HepG2 (cell line): ENCODE data around the gene SRPRB. TPM values are rescaled to one million over a fixed set of nuclear protein-coding genes. Genes with fewer than 3 reads are reported as not detected.

Experiments used
- ATAC-seq: fragments of 200-7000 bp; cut with Tn5 transposase; 3 replicates; pipeline ENCODE4 v1.9.1; 2020; ENCODE audit warnings: mild to moderate bottlenecking, moderate library complexity
- BruUV-seq: library from RNA; stranded (reverse); fragments of 400-500 nt; replicated peaks from 2 replicates; lab custom pipeline; 2021; lab: Mats Ljungman, UMichigan
- CTCF ChIA-PET: fragments of 300-600 bp; formaldehyde crosslinking; extraction: SDS; loops from one replicate; lab custom pipeline; 2021; ENCODE audit warnings: low total read pairs, inconsistent platforms, low intra/inter-chr PET ratio; lab: Yijun Ruan, JAX
- POLR2A ChIA-PET: fragments of 350-600 bp; sonication (Branson Sonifier 250); formaldehyde crosslinking; loops from one replicate; lab custom pipeline; 2020; ENCODE audit warnings: antibody characterized with exemption, inconsistent platforms; lab: Yijun Ruan, JAX
- DNase-seq: peaks from one replicate; pipeline ENCODE4 v3.0.0-alpha.2; 2015; ENCODE audit warnings: low spot score
- FAIRE-seq: peaks from 3 replicates; lab custom pipeline; 2011; peaks lifted over from hg19 to GRCh38; lab: Jason Lieb, UNC
- H2AFZ ChIP-seq: one replicate; pipeline ENCODE4 v1.6.1; 2011; ENCODE audit warnings: low read length, inconsistent platforms
- H3K27ac ChIP-seq: fragments of 300-600 bp; 3 replicates; pipeline ENCODE4 v1.8.0; 2011; ENCODE audit warnings: mixed run types, mild to moderate bottlenecking, mixed read lengths, low read length, inconsistent platforms; ENCODE audit not compliant: insufficient read depth; ENCODE audit errors: extremely low read length
- H3K27me3 ChIP-seq, 2 experiments: fragments of 200-600 bp in 1 of 2; 2 replicates in 1 of 2; 3 replicates in 1 of 2; pipeline versions ENCODE4 v1.6.0 to v1.8.0; 2011; ENCODE audit warnings: low read length in 2 of 2, mild to moderate bottlenecking in 2 of 2, moderate library complexity in 2 of 2, inconsistent platforms in 1 of 2; ENCODE audit not compliant: insufficient read depth in 2 of 2, control insufficient read depth in 1 of 2
- H3K36me3 ChIP-seq, 2 experiments: fragments of 200-600 bp in 1 of 2; replicated peaks in 1 of 2; 2 replicates in 1 of 2; 3 replicates in 1 of 2; pipeline versions ENCODE4 v1.5.1 to v1.8.0; 2011; ENCODE audit warnings: low read length in 2 of 2, inconsistent platforms in 1 of 2; ENCODE audit not compliant: insufficient read depth in 2 of 2, control insufficient read depth in 1 of 2
- H3K4me1 ChIP-seq: 2 replicates; pipeline ENCODE4 v1.5.1; 2012; ENCODE audit warnings: low read length, inconsistent platforms; ENCODE audit not compliant: insufficient read depth
- H3K4me2 ChIP-seq: 2 replicates; pipeline ENCODE4 v1.6.0; 2011; ENCODE audit warnings: low read depth, low read length, inconsistent platforms
- H3K4me3 ChIP-seq, 3 experiments: fragments of 200-600 bp in 1 of 3; sonication (generic), shearing (Covaris generic) in 1 of 3; replicated peaks in 1 of 3; 2 replicates each; pipeline ENCODE4 v1.5.1; 2011 to 2016; ENCODE audit warnings: low read length in 3 of 3, inconsistent platforms in 2 of 3, low read depth in 2 of 3, mild to moderate bottlenecking in 2 of 3, control low read depth in 1 of 3, mixed read lengths in 1 of 3; ENCODE audit not compliant: insufficient read depth in 1 of 3
- H3K79me2 ChIP-seq: one replicate; pipeline ENCODE4 v1.6.1; 2011; ENCODE audit warnings: low read length, inconsistent platforms; ENCODE audit not compliant: insufficient read depth
- H3K9ac ChIP-seq: 2 replicates; pipeline ENCODE4 v1.6.0; 2011; ENCODE audit warnings: mild to moderate bottlenecking, low read depth, low read length, inconsistent platforms; ENCODE audit not compliant: insufficient read depth
- H3K9me3 ChIP-seq: 2 replicates; pipeline ENCODE4 v1.5.1; 2012; ENCODE audit warnings: mild to moderate bottlenecking, low read length
- H4K20me1 ChIP-seq: 2 replicates; pipeline ENCODE4 v1.6.0; 2011; ENCODE audit warnings: inconsistent platforms, mild to moderate bottlenecking, low read length, moderate library complexity; ENCODE audit not compliant: insufficient read depth
- IRF9 ChIP-seq: sonication (generic); formaldehyde crosslinking; IDR thresholded peaks from 2 replicates; pipeline ENCODE4 v1.8.0; 2022; ENCODE audit warnings: missing genetic modification reagents, mild to moderate bottlenecking, borderline replicate concordance
- SALL2 ChIP-seq: sonication (generic); formaldehyde crosslinking; IDR thresholded peaks from 2 replicates; pipeline ENCODE4 v1.8.1; 2023; ENCODE audit warnings: mild to moderate bottlenecking, missing genetic modification reagents, inconsistent platforms
- ZNF709 ChIP-seq: sonication (generic); formaldehyde crosslinking; IDR thresholded peaks from 2 replicates; pipeline ENCODE4 v1.5.0; 2020; ENCODE audit warnings: mild to moderate bottlenecking, missing genetic modification reagents
- WGBS: methylation state at CpG from one replicate; pipeline ENCODE4 v1.1.6; 2017; ENCODE audit warnings: low lambda C conversion rate; 5-methylcytosine and 5-hydroxymethylcytosine counted together
- in situ Hi-C: cut with HindIII; loops from 2 replicates; pipeline ENCODE4 v1.10.0; 2017; ENCODE audit warnings: low pct_unique_long_range_greater_than_20kb; ENCODE audit not compliant: extremely low pct_ligation_motif_present
- intact Hi-C: fragments of 100-400 bp; cut with micrococcal nuclease; formaldehyde crosslinking; loops from one replicate; pipeline ENCODE4 v1.10.0; 2022; ENCODE audit not compliant: unreplicated experiment
- polyA plus RNA-seq, 8 experiments: library from polyadenylated mRNA; depleted of rRNA in 3 of 8; stranded (reverse) in 7 of 8; unstranded in 1 of 8; fragments of >200 nt; fragmentation: Illumina TruSeq in 4 of 8; extraction: Trizol in 4 of 8; gene quantifications; 2 replicates each; pipeline versions ENCODE4 v1.2.1 to v1.2.3, GENCODE V29; 2011 to 2016; ENCODE audit warnings: low read depth in 4 of 8, missing spikeins in 1 of 8, mixed read lengths in 1 of 8; ENCODE audit not compliant: insufficient read depth in 1 of 8
- total RNA-seq, 5 experiments: library from RNA; depleted of rRNA; stranded (reverse); fragments of >200 nt; fragmentation: Illumina TruSeq; extraction: Trizol; gene quantifications; 2 replicates each; pipeline ENCODE4 v1.2.3, GENCODE V29; 2016; ENCODE audit warnings: low read depth in 1 of 5
- TF ChIP-seq, protein P1 (sequence below): sonication (generic); formaldehyde crosslinking; IDR thresholded peaks from 2 replicates; pipeline ENCODE4 v1.5.0; 2020; ENCODE audit warnings: mild to moderate bottlenecking, missing genetic modification reagents, moderate library complexity

SRPRB gene
- total and polyA plus RNA-seq, 2 of the 13 experiments (the other 11 are each of a cell fraction or from before 2014, with no cell fraction given), result 41.0 to 111 TPM

- BruUV-seq, result no TSS peak
- H3K36me3 ChIP-seq, result no peaks in the 10 kb centered on the region; a peak in 1 of 5 replicates
- no peaks in the 10 kb centered on the region for H3K9me3 ChIP-seq
- intact Hi-C loops (no loop called here), in situ Hi-C loops (no loop called here)
- ChIA-PET CTCF (no interaction called here), POLR2A (no interaction called here)
- FAIRE-seq, result no peak
- no peak overlapping the region for H3K27ac ChIP-seq
- H3K27me3 ChIP-seq, result peaks cover 0 to 19% of the 10 kb centered on the region in 2 experiments; a peak in 3 of 5 replicates
- TF ChIP-seq ZNF709 (CRISPR knock-in tag), result no peak
- TF ChIP-seq IRF9 (CRISPR knock-in tag), result no peak
- TF ChIP-seq, protein P1, sequence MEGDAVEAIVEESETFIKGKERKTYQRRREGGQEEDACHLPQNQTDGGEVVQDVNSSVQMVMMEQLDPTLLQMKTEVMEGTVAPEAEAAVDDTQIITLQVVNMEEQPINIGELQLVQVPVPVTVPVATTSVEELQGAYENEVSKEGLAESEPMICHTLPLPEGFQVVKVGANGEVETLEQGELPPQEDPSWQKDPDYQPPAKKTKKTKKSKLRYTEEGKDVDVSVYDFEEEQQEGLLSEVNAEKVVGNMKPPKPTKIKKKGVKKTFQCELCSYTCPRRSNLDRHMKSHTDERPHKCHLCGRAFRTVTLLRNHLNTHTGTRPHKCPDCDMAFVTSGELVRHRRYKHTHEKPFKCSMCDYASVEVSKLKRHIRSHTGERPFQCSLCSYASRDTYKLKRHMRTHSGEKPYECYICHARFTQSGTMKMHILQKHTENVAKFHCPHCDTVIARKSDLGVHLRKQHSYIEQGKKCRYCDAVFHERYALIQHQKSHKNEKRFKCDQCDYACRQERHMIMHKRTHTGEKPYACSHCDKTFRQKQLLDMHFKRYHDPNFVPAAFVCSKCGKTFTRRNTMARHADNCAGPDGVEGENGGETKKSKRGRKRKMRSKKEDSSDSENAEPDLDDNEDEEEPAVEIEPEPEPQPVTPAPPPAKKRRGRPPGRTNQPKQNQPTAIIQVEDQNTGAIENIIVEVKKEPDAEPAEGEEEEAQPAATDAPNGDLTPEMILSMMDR (CRISPR knock-in tag), result no peak
- no peak for TF ChIP-seq SALL2 (CRISPR knock-in tag)
- no peak overlapping the region for H3K4me3 ChIP-seq
- H3K79me2 ChIP-seq, result no peaks in the 10 kb centered on the region
- no peak for DNase-seq
- no peaks in the 10 kb centered on the region for H4K20me1 ChIP-seq
- no peak overlapping the region for H3K9ac ChIP-seq
- peaks cover 16% of the 10 kb centered on the region for H3K4me1 ChIP-seq
- H2AFZ ChIP-seq, result no peak overlapping the region
- 39% methylated on average over 3 of the region's 3 CpGs for WGBS
- no peak for ATAC-seq
- no peak overlapping the region for H3K4me2 ChIP-seq
These were observed 24.5 kb downstream of the SRPRB start for GRCh38 chr3:133830071-133830470.
